ENCODE measurements around the gene MYH8.

- TF ChIP-seq EZH2 (IDR thresholded peaks at IDR 0.05; ENCODE audit: borderline replicate concordance, low read depth, low read length, poor library complexity, severe bottlenecking) (no peak), CTCF (conservative IDR thresholded peaks at IDR 0.05; ENCODE audit: low read depth, low read length) (no peak)
Measured at GRCh38 chr17:10439816-10440215, 18.1 kb upstream of the MYH8 start.
